RWPE1 (cell line): ENCODE results near the gene CDYL.

Source experiments
- CTCF ChIA-PET: fragments of 350-600 bp; sonication (Branson Sonifier 250); formaldehyde crosslinking; extraction: SDS; loops from one replicate; lab custom pipeline; 2021; lab: Yijun Ruan, JAX
- POLR2A ChIA-PET: fragments of 400-600 bp; formaldehyde crosslinking; extraction: SDS; loops from one replicate; lab custom pipeline; 2020; ENCODE audit warnings: antibody characterized with exemption; ENCODE audit not compliant: low non-redundant PET; lab: Yijun Ruan, JAX
- DNase-seq: peaks from one replicate; pipeline ENCODE4 v3.0.0; 2012; ENCODE audit warnings: low spot score
- H3K27ac ChIP-seq: fragments of 450-650 bp; 2 replicates; pipeline ENCODE4 v1.5.1; 2017
- TF ChIP-seq, protein P1 (sequence below): fragments of 450-650 bp; conservative IDR thresholded peaks from 2 replicates; pipeline ENCODE4 v1.5.1; 2017; ENCODE audit warnings: low read depth, mild to moderate bottlenecking

CDYL gene

DNA sequence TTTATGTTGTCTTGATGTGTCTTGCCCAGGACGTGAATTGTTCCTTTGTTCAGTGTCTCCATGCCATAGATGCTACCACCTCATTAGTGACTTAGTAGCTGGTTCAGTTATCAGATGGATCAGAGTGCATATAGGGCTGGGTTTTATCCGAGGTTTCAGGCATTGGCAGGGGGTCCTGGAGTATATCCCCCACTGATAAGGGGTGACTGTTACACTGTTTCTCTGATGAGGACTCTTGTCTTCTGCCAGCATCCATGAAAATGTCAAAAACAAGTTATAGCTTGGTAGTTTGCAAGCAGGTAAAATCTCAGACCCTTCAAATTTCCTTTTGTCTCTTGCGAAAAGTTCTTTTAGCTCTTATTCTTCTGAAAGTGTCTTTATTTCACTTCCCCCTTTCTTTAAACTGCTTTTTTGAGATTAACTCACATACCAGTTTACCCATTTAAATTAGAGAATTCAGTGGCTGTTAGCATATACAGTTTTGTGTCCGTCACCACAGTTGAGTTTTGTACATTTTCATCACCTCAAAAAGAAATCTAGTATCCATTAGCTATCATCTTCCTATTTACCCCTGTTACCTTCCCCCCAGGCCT lies 109.2 kb downstream of the CDYL start:
- ChIA-PET CTCF (interaction anchor here (0.6 to 0.7 kb wide), 3 partner anchors 12 to 497 kb away, joined by 3 read pairs; no protein-coding TSS in a partner anchor), POLR2A (no interaction called here)
- DNase-seq: no peak
- no peak overlapping the region for H3K27ac ChIP-seq
- TF ChIP-seq, protein P1, sequence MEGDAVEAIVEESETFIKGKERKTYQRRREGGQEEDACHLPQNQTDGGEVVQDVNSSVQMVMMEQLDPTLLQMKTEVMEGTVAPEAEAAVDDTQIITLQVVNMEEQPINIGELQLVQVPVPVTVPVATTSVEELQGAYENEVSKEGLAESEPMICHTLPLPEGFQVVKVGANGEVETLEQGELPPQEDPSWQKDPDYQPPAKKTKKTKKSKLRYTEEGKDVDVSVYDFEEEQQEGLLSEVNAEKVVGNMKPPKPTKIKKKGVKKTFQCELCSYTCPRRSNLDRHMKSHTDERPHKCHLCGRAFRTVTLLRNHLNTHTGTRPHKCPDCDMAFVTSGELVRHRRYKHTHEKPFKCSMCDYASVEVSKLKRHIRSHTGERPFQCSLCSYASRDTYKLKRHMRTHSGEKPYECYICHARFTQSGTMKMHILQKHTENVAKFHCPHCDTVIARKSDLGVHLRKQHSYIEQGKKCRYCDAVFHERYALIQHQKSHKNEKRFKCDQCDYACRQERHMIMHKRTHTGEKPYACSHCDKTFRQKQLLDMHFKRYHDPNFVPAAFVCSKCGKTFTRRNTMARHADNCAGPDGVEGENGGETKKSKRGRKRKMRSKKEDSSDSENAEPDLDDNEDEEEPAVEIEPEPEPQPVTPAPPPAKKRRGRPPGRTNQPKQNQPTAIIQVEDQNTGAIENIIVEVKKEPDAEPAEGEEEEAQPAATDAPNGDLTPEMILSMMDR: no peak

DNA sequence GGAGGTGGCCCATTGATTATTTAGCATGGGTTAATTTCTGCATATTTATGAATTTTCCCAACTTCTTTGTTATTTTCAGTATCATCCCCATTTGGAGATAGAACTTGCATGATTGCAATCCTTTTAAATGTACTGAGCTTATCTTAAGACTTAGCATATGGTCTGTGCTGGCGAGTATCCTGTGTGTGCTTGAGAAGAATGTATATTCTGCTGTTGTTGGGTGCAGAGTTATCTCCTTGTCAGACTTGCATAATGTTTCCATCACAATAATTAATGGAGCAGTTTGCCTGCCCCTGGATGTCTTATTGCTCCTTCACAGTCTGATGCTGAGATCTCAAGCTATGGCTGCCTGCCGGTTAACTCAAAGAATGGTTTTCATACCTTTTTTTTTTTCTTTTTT lies 112.6 kb downstream of the CDYL start:
- TF ChIP-seq, protein P1: no peak
- CTCF ChIA-PET: no interaction called here
- DNase-seq: no peak
- POLR2A ChIA-PET: no interaction called here
- no peak overlapping the region for H3K27ac ChIP-seq

DNA sequence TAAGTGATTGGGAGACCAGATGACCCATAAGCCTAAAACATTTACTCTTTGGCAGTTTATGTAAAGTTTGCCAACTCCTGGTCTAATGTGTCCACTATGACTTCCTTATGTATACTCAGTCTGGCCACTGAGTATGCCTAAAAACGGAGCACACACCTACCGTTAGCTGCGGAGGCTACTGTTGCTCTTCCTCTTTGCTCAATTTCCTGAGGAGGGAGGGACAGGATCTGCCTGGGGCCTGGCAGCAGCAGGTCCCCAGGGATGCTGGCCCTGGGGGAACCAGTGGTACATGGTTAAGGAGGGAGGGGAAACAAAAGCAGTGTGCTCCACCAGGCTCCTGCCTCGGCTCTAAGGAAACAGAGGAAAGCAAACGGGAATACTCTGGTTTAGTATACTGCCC lies 113.5 kb downstream of the CDYL start:
- no peak overlapping the region for H3K27ac ChIP-seq
- POLR2A ChIA-PET: no interaction called here
- TF ChIP-seq, protein P1: no peak
- CTCF ChIA-PET: no interaction called here
- DNase-seq: no peak

DNA sequence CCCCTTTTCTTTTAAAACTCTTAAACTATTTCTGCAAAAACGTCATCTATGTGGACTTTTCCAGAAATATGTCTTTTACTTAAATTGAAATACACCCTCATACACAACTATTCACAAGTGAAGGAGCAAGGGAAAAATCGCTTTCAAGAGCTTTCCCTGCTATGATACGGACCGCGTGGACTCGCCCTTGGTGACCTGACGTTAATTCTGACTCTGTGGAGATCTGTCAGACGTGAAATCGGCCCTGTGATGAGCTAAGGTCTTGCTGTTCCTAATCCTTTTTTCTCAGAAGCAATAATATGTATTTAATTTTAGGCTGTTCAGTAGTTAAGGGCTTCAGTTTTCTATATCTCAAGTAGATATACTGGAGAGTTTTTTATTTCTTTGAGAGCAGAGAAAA lies 114.0 kb downstream of the CDYL start:
- ChIA-PET POLR2A (no interaction called here), CTCF (no interaction called here)
- no peak overlapping the region for H3K27ac ChIP-seq
- TF ChIP-seq, protein P1: no peak
- no peak for DNase-seq

DNA sequence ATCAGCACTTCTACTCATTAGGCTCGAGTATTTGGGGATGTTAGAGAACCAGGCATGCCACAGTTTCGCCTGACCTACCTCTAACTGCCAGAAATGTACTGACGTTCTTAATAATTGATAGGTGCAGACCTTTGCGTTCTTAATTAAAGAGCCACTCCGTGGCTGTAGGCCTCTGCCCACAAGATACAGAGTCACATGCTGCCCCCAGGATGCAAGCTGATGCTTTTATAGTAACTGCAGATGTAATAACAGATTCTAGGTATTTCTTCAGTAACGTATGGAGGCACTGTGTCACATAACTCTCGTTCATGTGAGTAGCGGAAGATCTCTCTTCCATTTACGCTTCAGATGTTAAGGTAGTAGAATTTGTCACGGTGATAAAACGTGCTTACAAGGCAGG lies 114.4 kb downstream of the CDYL start:
- no peak for DNase-seq
- CTCF ChIA-PET: no interaction called here
- TF ChIP-seq, protein P1: no peak
- POLR2A ChIA-PET: no interaction called here
- H3K27ac ChIP-seq: no peak overlapping the region

DNA sequence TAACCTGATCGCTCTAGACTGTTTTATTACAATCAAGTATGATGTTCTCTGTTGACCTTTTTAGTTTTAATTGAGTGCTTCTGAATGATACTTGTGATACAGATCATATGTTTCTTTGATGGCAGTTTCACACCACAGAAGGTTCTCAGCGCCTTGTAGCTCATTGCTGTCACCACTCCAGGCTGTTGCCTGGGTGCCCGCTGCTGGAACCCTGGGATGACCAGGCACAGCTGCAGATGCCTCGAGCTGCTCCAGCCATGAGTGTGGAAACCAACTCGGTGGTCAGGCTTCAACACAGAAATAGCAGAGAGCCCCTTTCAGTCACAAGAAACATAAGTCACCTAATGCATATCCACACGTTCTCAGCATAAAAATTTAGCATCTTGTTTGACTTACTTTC lies 114.9 kb downstream of the CDYL start:
- TF ChIP-seq, protein P1: no peak
- POLR2A ChIA-PET: no interaction called here
- CTCF ChIA-PET: no interaction called here
- H3K27ac ChIP-seq: no peak overlapping the region
- DNase-seq: no peak
